T47D (cell line): ENCODE measurements around the gene PEX11B.

Experiments used
- DNase-seq, 2 experiments: peaks; one replicate each; pipeline versions ENCODE4 v3.0.0 to v3.0.0-alpha.2; 2011 to 2012; ENCODE audit warnings: low read depth in 1 of 2, low spot score in 1 of 2
- JUND ChIP-seq: IDR thresholded peaks from 2 replicates; pipeline ENCODE4 v1.6.1; 2012; ENCODE audit warnings: low read depth
- in situ Hi-C: cut with HindIII; loops from 2 replicates; pipeline ENCODE4 v1.10.0; 2016; ENCODE audit warnings: low sequenced_read_pairs, low pct_unique_long_range_greater_than_20kb

Gene PEX11B

GRCh38 chr1:145891587-145892485, 26.7 kb downstream of the PEX11B start:
- peak; percentile 88 to 100 for DNase-seq
- in situ Hi-C loops: no loop called here
- peak; percentile 75; the same call in 1 of the 2 replicates for TF ChIP-seq JUND

- no peak; the same call in 1 of the 2 replicates for TF ChIP-seq JUND
- peak; percentile 72 to 99 for DNase-seq
- in situ Hi-C loops: no loop called here
Measured at GRCh38 chr1:145891143-145891542, 27.4 kb downstream of the PEX11B start.

GRCh38 chr1:145889722-145890121, 28.8 kb downstream of the PEX11B start:
- in situ Hi-C loops: no loop called here
- peak in 1 of 2 experiments; percentile 23 for DNase-seq
- no peak for TF ChIP-seq JUND

DNA sequence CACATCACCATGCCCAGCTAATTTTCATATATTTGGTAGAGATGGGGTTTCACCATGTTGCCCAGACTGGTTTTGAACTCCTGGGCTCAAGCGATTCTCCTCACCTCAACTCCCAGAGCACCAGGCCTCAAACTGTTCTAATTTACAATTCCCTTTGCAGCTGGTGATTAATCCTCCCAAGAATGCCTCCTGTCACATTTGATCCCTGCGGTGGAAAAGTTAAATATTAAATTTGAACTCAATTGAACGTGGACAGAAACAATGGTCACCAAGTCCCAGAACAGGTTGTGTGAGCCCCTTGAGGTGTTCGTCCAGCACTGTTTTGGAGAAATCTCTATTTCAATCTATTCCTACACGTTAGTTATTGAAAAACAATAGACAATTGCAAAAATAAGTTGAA, 30.9 kb downstream of the PEX11B start:
- in situ Hi-C loops: no loop called here
- TF ChIP-seq JUND: no peak

GRCh38 chr1:145886816-145887215, 31.7 kb downstream of the PEX11B start:
- in situ Hi-C loops: no loop called here

More for the DNA sequence above, 30.9 kb downstream of the PEX11B start:
- DNase-seq: peak in 1 of 2 experiments; percentile 90

GRCh38 chr1:145886390-145886789, 32.1 kb downstream of the PEX11B start:
- DNase-seq: no peak
- TF ChIP-seq JUND: no peak
- in situ Hi-C loops: no loop called here

More at GRCh38 chr1:145886816-145887215, 31.7 kb downstream of the PEX11B start:
- no peak for DNase-seq
- TF ChIP-seq JUND: no peak

- no peak for TF ChIP-seq JUND
- DNase-seq: peak; percentile 85 to 97
- in situ Hi-C loops: no loop called here
Measured at GRCh38 chr1:145885738-145886287, 32.7 kb downstream of the PEX11B start, which contains the start of gene ANKRD35. TSS of gene ANKRD35 (minus strand) at chr1:145885866. CDS start at chr1:145885758, 108 bp downstream.

GRCh38 chr1:145884675-145885074, 33.8 kb downstream of the PEX11B start:
- no peak for DNase-seq
- in situ Hi-C loops: no loop called here
- no peak for TF ChIP-seq JUND

- in situ Hi-C loops: no loop called here
- no peak for TF ChIP-seq JUND
- DNase-seq: no peak
Measured at GRCh38 chr1:145879775-145880174, 38.7 kb downstream of the PEX11B start.

DNA sequence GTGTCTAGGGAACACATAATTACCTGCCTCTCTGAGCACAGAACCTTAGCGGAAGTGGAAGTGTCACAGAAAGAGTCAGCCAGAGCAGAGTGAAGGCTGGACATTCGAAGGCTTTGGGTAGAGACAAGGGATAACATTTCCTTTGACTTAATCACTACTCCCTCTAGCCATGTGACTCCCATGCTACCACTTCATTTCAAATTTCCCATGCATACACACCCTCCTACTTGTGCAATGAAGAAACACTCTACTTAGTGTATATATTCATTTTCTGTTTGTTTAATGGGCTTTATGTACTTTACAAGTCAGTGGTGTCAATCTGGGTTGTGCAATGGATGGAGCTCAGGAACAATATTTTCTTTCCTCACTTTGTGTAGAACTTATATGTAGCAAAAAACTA, 39.8 kb downstream of the PEX11B start:
- in situ Hi-C loops: no loop called here
- TF ChIP-seq JUND: no peak
- no peak for DNase-seq

- DNase-seq: no peak
- no peak for TF ChIP-seq JUND
- in situ Hi-C loops: no loop called here
Measured at GRCh38 chr1:145877923-145878486, 40.5 kb downstream of the PEX11B start.

DNA sequence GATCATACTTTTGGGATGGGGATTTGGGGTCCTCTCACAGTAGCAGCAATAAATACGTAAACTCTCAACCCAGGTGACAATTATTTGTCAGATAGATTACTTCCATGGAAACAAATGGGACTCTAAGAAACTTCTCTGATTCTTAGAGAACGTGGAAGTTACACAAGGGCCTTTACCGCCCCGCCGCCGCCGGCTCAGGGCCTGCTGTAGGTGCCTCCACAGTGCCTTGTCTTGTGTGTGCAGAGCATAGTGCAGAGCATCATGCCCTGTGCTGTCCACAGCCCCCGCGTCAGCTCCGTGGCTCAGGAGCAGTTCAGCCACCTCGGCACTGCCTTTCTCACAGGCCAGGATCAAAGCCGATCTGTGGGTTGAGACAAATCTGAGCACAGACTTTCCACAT, 43.9 kb downstream of the PEX11B start:
- no peak for DNase-seq
- TF ChIP-seq JUND: no peak
- in situ Hi-C loops: no loop called here
